Epithelial cell of esophagus (primary cell): ENCODE measurements around the gene NFKBIZ.

ENCODE experiments used
- DNase-seq: peaks from one replicate; pipeline ENCODE4 v3.0.0; 2010; ENCODE audit warnings: low read depth
- H3K4me3 ChIP-seq: 2 replicates; pipeline ENCODE4 v1.5.1; 2011; ENCODE audit warnings: mild to moderate bottlenecking, low read length, control low read depth
- CTCF ChIP-seq: IDR thresholded peaks from 2 replicates; pipeline ENCODE4 v1.5.1; 2011; ENCODE audit warnings: low read depth, mild to moderate bottlenecking, low read length, control low read depth, inconsistent platforms; ENCODE audit not compliant: insufficient read depth; ENCODE audit errors: missing control alignments

Gene NFKBIZ

DNA sequence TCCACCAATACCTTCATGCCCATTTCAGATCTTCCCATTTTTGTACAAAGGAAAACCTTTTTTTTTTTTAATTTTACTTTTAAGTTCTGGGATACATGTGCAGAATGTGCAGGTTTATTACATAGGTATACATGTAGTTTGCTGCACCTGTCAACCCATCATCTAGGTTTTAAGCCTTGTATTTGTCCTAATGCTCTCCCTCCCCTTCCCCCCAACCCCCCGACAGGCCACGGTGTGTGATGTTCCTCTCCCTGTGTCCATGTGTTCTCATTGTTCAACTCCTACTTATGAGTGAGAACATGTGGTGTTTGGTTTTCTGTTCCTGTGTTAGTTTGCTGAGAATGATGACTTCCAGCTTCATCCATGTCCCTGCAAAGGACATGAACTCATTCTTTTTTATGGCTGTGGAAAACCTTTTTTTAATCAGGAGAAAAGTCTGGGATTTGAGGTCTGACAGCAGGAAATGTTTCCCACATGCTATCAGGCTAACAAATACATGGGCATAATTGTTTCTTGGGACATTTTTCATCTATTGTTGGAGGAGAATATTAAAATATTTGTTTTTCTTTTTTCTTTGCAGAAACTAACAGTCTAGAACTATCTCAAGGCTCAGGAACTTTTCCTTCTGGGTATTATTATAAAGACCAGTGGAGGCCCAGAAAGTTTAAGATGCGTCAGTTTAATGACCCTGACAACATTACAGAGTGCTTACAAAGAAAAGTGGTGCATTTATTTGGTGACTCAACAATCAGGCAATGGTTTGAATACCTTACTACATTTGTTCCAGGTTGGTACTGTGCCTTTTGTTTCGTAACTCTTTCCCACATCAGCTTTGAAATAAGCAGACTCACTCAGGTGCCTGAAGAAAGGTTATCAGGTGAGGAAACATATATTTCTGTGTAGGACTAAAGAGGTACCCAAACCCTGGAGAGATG, 32.8 kb upstream of the NFKBIZ start:
- H3K4me3 ChIP-seq = no peak overlapping the region
- peak; percentile 87 for DNase-seq
- no peak for TF ChIP-seq CTCF

DNA sequence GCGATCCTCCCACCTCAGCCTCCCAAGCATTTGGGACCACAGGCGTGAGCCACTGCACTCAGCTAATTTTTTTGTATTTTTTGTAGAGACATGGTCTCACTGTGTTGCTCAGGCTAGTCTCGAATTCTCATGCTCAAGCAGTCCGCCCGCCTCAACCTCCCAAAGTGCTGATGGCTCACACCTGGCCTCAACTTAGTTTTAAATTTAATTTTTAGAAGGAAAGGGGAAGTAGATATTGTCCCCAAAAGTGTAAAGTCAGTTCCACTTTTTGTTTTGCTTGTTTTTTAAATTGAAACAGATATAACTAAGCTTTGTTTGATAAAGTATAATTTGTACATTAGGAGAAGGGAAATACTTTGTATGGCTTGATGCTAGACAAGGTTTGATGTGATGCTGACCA, 31.3 kb upstream of the NFKBIZ start:
- H3K4me3 ChIP-seq = no peak overlapping the region
- DNase-seq = no peak
- no peak for TF ChIP-seq CTCF

- no peak overlapping the region for H3K4me3 ChIP-seq
- no peak for DNase-seq
- TF ChIP-seq CTCF = no peak
Observed at GRCh38 chr3:101819649-101820206, 29.6 kb upstream of the NFKBIZ start.

DNA sequence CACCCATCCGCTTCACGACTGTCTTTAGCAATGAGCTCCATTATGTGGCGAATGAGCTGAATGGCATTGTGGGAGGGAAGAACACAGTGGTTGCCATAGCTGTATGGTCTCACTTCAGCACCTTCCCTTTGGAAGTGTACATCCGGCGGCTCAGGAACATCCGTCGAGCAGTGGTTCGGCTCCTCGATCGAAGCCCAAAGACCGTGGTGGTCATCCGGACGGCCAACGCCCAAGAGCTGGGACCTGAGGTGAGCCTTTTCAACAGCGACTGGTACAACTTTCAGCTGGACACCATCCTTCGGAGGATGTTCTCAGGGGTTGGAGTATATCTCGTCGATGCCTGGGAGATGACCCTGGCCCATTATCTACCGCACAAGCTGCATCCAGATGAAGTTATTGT, 27.8 kb upstream of the NFKBIZ start:
- TF ChIP-seq CTCF = no peak
- no peak overlapping the region for H3K4me3 ChIP-seq
- no peak for DNase-seq

- TF ChIP-seq CTCF = no peak
- no peak overlapping the region for H3K4me3 ChIP-seq
- DNase-seq = no peak
Observed at GRCh38 chr3:101823525-101823924, 25.8 kb upstream of the NFKBIZ start.

DNA sequence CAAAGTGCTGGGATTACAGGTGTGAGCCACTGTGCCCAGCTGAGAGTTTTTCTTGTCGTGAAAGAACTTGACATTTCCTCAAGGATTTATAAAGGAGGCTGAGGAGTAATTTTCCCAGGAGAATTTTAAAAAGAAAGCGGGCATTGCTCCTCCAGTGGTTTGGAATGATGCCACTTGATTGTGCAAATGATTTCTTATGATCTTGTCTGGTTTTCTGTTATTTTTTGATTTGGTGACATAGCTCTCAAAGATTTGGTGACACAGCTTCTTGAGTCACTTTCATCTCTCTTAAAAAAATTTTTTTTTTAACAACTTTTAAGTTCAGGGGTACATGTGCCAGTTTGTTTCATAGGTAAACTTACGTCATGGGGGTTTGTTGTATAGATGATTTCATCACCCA, 24.6 kb upstream of the NFKBIZ start:
- DNase-seq = peak; percentile 23
- no peak overlapping the region for H3K4me3 ChIP-seq
- TF ChIP-seq CTCF = no peak

DNA sequence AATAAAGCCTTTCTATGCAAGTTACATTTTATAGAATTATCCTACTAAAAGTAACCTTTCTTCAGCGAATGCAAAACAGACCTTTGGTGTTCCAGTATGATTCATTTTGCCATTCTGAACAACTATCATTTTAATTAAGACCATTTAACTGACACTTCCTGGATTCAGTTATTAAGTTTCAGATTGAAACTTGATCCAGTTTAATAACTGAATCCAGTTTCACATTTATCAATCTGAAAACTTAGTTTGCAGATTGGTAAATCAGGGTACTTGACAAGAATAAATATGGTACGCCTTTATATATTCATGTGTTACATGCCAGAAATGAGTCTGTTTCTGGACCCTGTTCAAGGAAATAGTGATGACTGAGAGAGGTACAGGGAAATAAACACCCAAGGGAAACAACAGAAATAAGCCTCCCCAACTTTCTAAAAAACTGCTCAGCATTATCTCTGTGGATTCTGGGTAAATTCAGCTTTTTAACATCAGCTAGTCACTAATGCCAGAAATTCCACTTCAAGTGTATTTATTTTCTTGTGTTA, 23.3 kb upstream of the NFKBIZ start:
- no peak overlapping the region for H3K4me3 ChIP-seq
- peak; percentile 19 for DNase-seq
- no peak for TF ChIP-seq CTCF
